Esophagus muscularis mucosa (tissue), 4 donors: ENCODE results near the gene NUP93. TPM values are rescaled to one million over a fixed set of nuclear protein-coding genes. Genes with fewer than 3 reads are reported as not detected.

ENCODE experiments used
- DNase-seq: peaks from one replicate; pipeline ENCODE4 v3.0.0-alpha.2; 2017; ENCODE audit errors: extremely low spot score
- H3K27ac ChIP-seq, 4 donors: fragments of 200-600 bp; sonication (generic); replicated peaks in 1 of 4; 1 replicate in 3 of 4; 2 replicates in 1 of 4; pipeline ENCODE4 v1.5.1; 2016 to 2019; ENCODE audit warnings: mild to moderate bottlenecking in 1 of 4
- H3K27me3 ChIP-seq, 4 donors: fragments of 200-600 bp; sonication (generic); one replicate each; pipeline versions ENCODE4 v1.5.1 to v1.6.0; 2016 to 2019
- H3K36me3 ChIP-seq, 4 donors: fragments of 200-600 bp; sonication (generic); one replicate each; pipeline ENCODE4 v1.5.1; 2016 to 2019
- H3K4me1 ChIP-seq, 4 donors: fragments of 200-600 bp; sonication (generic); one replicate each; pipeline ENCODE4 v1.5.1; 2016 to 2019
- H3K4me3 ChIP-seq, 4 donors: fragments of 200-600 bp; sonication (generic); 1 replicate in 2 of 4; 2 replicates in 2 of 4; pipeline ENCODE4 v1.5.1; 2016 to 2019; ENCODE audit warnings: mild to moderate bottlenecking in 4 of 4, moderate library complexity in 1 of 4
- H3K9me3 ChIP-seq, 4 donors: fragments of 200-600 bp; sonication (generic); 1 replicate in 3 of 4; 2 replicates in 1 of 4; pipeline ENCODE4 v1.5.1; 2016 to 2019
- EP300 ChIP-seq: sonication (generic); formaldehyde crosslinking; IDR thresholded peaks from one replicate; pipeline ENCODE4 v1.6.1; 2017; ENCODE audit warnings: antibody characterized with exemption
- POLR2A ChIP-seq: fragments of 450-650 bp; IDR thresholded peaks from one replicate; pipeline ENCODE4 v1.6.1; 2017; ENCODE audit warnings: antibody characterized with exemption, moderate library complexity, mild to moderate bottlenecking, low read depth
- POLR2AphosphoS5 ChIP-seq, 2 donors: sonication (generic); formaldehyde crosslinking; IDR thresholded peaks; one replicate each; pipeline ENCODE4 v1.6.1; 2017; ENCODE audit warnings: antibody characterized with exemption in 2 of 2
- WGBS: methylation state at CpG from one replicate; pipeline ENCODE4 v1.1.5; 2018; 5-methylcytosine and 5-hydroxymethylcytosine counted together
- intact Hi-C: fragments of 100-400 bp; cut with DNase I; formaldehyde crosslinking; loops from one replicate; pipeline ENCODE4 v1.15.1; 2023
- total RNA-seq, 4 donors: library from RNA; depleted of rRNA; stranded (reverse); fragments of >200 nt; gene quantifications; one replicate each; pipeline versions ENCODE4 v1.1.0 to v1.2.1, GENCODE V29; 2016
- TF ChIP-seq, protein P1 (sequence below), 3 experiments: fragments of 200-600 bp in 2 of 3; fragments of 450-650 bp in 1 of 3; sonication (generic) in 2 of 3; IDR thresholded peaks; one replicate each; pipeline ENCODE4 v1.5.1; 2017 to 2019; ENCODE audit warnings: antibody characterized with exemption in 3 of 3, mild to moderate bottlenecking in 2 of 3, moderate library complexity in 1 of 3

NUP93 gene
- total RNA-seq, 4 donors from 2014 or later, result 34.0 to 47.5 (median 36.5) TPM

DNA sequence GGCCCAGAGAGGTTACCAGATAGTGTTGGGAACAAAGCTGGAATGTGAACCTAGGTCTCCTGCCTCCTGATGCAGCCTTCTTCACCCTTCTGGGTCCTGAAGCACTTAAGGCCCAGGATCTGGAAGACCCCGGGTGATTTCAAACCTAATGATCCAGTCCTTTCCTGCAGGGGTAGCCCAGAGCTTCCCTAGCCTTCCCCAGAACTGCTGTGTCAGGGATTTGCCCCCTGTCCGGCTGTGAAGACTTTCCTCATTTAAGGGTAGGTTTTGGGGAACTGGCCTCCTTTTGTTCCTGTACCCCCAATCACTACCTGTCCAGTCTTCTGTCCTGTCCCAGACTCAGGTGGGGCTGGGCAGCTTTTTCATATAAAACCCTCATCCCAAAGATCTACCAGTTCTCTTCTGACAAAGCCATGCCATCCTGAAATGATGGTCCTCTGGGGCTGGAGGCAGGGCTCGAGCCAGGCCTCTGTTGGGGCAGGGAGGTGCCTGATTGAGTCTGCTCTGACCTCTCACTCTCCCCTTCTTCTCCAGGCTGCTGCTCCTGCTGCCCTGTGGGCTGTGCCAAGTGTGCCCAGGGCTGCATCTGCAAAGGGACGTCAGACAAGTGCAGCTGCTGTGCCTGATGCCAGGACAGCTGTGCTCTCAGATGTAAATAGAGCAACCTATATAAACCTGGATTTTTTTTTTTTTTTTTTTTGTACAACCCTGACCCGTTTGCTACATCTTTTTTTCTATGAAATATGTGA lies 46.3 kb upstream of the NUP93 start:
- Histone ChIP-seq H3K4me3 (peak overlapping the region; percentile 51 to 68 (median 62)), H3K27me3 (no peaks in the 10 kb centered on the region), H3K36me3 (no peaks in the 10 kb centered on the region), H3K9me3 (peaks cover 0 to 7% (median 6%) of the 10 kb centered on the region in 4 donors), H3K27ac (peak overlapping the region; percentile 67 to 86 (median 84)), H3K4me1 (peaks cover 35 to 50% (median 42%) of the 10 kb centered on the region in 4 donors)
- intact Hi-C loops, result loop anchor here (2.0 to 5.0 kb wide), 2 partner anchors 46 to 75 kb away; partner anchors contain the start of genes MT1A and MT2A
- WGBS, result 67% methylated on average over 5 of the region's 5 CpGs
- TF ChIP-seq, protein P1, sequence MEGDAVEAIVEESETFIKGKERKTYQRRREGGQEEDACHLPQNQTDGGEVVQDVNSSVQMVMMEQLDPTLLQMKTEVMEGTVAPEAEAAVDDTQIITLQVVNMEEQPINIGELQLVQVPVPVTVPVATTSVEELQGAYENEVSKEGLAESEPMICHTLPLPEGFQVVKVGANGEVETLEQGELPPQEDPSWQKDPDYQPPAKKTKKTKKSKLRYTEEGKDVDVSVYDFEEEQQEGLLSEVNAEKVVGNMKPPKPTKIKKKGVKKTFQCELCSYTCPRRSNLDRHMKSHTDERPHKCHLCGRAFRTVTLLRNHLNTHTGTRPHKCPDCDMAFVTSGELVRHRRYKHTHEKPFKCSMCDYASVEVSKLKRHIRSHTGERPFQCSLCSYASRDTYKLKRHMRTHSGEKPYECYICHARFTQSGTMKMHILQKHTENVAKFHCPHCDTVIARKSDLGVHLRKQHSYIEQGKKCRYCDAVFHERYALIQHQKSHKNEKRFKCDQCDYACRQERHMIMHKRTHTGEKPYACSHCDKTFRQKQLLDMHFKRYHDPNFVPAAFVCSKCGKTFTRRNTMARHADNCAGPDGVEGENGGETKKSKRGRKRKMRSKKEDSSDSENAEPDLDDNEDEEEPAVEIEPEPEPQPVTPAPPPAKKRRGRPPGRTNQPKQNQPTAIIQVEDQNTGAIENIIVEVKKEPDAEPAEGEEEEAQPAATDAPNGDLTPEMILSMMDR (IDR thresholded peaks at IDR 0.05), result no peak
- TF ChIP-seq POLR2A, result peak; percentile 23
- no peak for DNase-seq

- no peak for DNase-seq
- Histone ChIP-seq H3K27ac (peak overlapping the region; percentile 67 to 86 (median 84)), H3K9me3 (peaks cover 0 to 7% (median 6%) of the 10 kb centered on the region in 4 donors), H3K4me3 (peak overlapping the region; percentile 51 to 68 (median 62)), H3K4me1 (peaks cover 35 to 50% (median 42%) of the 10 kb centered on the region in 4 donors), H3K27me3 (no peaks in the 10 kb centered on the region), H3K36me3 (no peaks in the 10 kb centered on the region)
- WGBS, result 61% methylated on average over 4 of the region's 4 CpGs
- TF ChIP-seq POLR2AphosphoS5 (IDR thresholded peaks at IDR 0.05) (no peak), POLR2A (no peak), EP300 (no peak)
- TF ChIP-seq, protein P1 (IDR thresholded peaks at IDR 0.05), result no peak
- intact Hi-C loops, result loop anchor here (5.0 kb wide), 1 partner anchor 47 kb away; the partner anchor contains the start of gene MT1A
Measured at GRCh38 chr16:56684256-56684925, 45.5 kb upstream of the NUP93 start.

DNA sequence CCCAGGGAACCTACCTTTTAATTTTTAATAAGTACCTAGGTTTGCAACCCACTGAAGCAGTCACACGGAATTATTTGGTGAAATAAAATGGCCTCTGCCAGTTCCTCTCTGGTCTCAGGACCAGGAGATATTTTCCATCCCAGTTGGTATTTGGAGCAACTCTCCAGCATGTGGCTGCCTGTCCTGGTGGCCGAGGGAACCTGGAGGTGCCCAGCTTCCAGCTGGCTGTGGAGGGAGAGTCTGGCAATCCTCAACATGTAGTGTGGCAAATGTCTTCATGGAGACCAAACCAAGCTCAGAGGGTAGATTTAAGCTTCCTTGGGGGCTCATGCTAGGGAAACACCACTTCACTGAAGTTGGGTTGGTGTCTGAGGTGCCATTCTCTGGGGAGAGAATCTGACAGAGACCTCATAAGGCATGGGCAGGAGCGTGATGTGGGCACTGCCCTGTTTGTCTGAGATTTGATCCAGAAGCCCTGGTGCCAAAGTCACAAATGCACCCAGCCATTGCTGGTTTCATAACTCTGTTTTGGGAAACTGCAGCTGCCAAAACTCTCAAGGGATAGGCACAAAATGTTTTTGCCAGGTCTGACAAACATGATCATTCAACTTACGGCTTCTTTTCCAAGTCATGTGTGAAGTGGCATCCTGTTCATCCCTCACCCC lies 44.9 kb upstream of the NUP93 start:
- Histone ChIP-seq H3K27me3 (no peaks in the 10 kb centered on the region), H3K36me3 (no peaks in the 10 kb centered on the region), H3K4me3 (peak overlapping the region in 3 of 4 donors; percentile 51 to 68 (median 59)), H3K4me1 (peaks cover 35 to 50% (median 42%) of the 10 kb centered on the region in 4 donors), H3K27ac (peak overlapping the region; percentile 67 to 86 (median 84)), H3K9me3 (peaks cover 0 to 7% (median 6%) of the 10 kb centered on the region in 4 donors)
- TF ChIP-seq POLR2A (peak; percentile 32), POLR2AphosphoS5 (IDR thresholded peaks at IDR 0.05) (no peak)
- DNase-seq, result no peak
- intact Hi-C loops, result loop anchor here (5.0 kb wide), 1 partner anchor 48 kb away; the partner anchor contains the start of gene MT1A
- 79% methylated on average over 3 of the region's 4 CpGs for WGBS

GRCh38 chr16:56686758-56687157 lies 43.2 kb upstream of the NUP93 start:
- DNase-seq, result no peak
- no peak for TF ChIP-seq POLR2A
- no peak for TF ChIP-seq POLR2AphosphoS5 (IDR thresholded peaks at IDR 0.05)
- TF ChIP-seq, protein P1 (IDR thresholded peaks at IDR 0.05), result no peak
- no peak for TF ChIP-seq EP300
- intact Hi-C loops, result no loop called here
- Histone ChIP-seq H3K9me3 (peaks cover 0 to 7% (median 6%) of the 10 kb centered on the region in 4 donors), H3K27ac (no peak overlapping the region), H3K36me3 (no peaks in the 10 kb centered on the region), H3K4me3 (no peak overlapping the region), H3K27me3 (no peaks in the 10 kb centered on the region), H3K4me1 (peaks cover 18 to 41% (median 34%) of the 10 kb centered on the region in 4 donors)
- WGBS, result 92% methylated on average over 7 of the region's 7 CpGs
